ENCODE results near the gene ITPK1.
"Not testable (repeated sequence)": the region's sequence is repeated elsewhere in the genome, so short reads cannot be mapped to it uniquely, and the experiment has no call there.

Gene ITPK1

DNA sequence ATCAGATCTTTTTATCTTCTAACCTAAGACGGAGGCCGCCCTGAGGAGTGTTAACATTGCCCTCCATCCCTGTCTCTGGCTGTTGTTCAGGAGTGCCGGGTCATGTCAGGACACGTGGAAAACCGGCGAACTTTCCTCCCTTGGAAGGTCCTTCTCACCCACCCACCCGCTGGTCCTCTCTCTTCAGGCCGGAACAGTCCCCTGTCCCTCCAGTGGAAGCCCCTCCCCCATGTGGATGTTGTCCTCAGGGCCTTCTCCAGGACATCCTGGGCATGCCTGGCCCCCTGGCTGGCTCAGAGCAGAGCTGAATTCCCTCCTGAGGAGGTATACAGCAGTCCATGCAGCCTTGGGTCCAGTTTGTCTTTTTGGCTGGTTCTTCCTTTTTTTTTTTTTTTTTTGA is 20.3 kb upstream of the ITPK1 start:
- Histone ChIP-seq H3K79me2 (ENCODE audit: insufficient read depth, low read depth) (no peaks in the 10 kb centered on the region), H3K27me3 (ENCODE audit: insufficient read depth, low read depth) (no peaks in the 10 kb centered on the region), H3K9ac (no peak overlapping the region), H3K36me3 (ENCODE audit: insufficient read depth) (no peaks in the 10 kb centered on the region), H2AFZ (ENCODE audit: low read depth) (no peak overlapping the region), H3K4me1 (ENCODE audit: low read depth, poor library complexity, severe bottlenecking) (peaks cover 15% of the 10 kb centered on the region), H3K4me2 (no peak overlapping the region), H3K4me3 (IDR thresholded peaks at IDR 0.05; ENCODE audit: insufficient read depth, low read depth, low read length) (no peak overlapping the region), H3K27ac (no peak overlapping the region), H4K20me1 (ENCODE audit: insufficient read depth) (no peaks in the 10 kb centered on the region)
- TF ChIP-seq, protein P1, sequence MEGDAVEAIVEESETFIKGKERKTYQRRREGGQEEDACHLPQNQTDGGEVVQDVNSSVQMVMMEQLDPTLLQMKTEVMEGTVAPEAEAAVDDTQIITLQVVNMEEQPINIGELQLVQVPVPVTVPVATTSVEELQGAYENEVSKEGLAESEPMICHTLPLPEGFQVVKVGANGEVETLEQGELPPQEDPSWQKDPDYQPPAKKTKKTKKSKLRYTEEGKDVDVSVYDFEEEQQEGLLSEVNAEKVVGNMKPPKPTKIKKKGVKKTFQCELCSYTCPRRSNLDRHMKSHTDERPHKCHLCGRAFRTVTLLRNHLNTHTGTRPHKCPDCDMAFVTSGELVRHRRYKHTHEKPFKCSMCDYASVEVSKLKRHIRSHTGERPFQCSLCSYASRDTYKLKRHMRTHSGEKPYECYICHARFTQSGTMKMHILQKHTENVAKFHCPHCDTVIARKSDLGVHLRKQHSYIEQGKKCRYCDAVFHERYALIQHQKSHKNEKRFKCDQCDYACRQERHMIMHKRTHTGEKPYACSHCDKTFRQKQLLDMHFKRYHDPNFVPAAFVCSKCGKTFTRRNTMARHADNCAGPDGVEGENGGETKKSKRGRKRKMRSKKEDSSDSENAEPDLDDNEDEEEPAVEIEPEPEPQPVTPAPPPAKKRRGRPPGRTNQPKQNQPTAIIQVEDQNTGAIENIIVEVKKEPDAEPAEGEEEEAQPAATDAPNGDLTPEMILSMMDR (conservative IDR thresholded peaks at IDR 0.05; ENCODE audit: low read depth, low read length) = no peak

DNA sequence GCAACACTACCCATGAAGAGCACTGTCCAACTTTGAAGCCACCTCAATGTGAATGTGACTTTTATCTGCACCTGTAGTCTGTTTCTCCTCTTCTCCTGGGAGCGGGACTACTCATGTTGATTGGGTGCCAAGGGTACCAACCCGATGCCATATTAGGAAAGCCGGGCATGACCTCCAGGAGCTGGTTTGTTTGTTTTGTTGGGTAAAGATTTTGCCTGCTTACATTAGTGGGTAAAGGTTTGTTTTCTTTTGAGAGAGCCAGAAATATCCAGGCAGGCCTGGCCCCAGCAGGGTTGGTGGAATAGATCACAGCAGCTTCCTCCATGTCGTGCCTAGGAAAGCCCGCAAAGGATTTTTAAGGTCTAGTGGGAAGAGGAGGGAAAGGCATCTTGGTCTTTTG is 19.7 kb upstream of the ITPK1 start:
- H3K36me3 ChIP-seq (ENCODE audit: insufficient read depth) = no peaks in the 10 kb centered on the region
- H3K9ac ChIP-seq = no peak overlapping the region
- H3K79me2 ChIP-seq (ENCODE audit: insufficient read depth, low read depth) = no peaks in the 10 kb centered on the region
- H3K4me3 ChIP-seq (IDR thresholded peaks at IDR 0.05; ENCODE audit: insufficient read depth, low read depth, low read length) = no peak overlapping the region
- TF ChIP-seq, protein P1 (conservative IDR thresholded peaks at IDR 0.05; ENCODE audit: low read depth, low read length) = no peak
- no peaks in the 10 kb centered on the region for H3K27me3 ChIP-seq (ENCODE audit: insufficient read depth, low read depth)
- no peak overlapping the region for H2AFZ ChIP-seq (ENCODE audit: low read depth)
- H3K4me1 ChIP-seq (ENCODE audit: low read depth, poor library complexity, severe bottlenecking) = peaks cover 15% of the 10 kb centered on the region
- H3K4me2 ChIP-seq = no peak overlapping the region
- no peak overlapping the region for H3K27ac ChIP-seq
- no peaks in the 10 kb centered on the region for H4K20me1 ChIP-seq (ENCODE audit: insufficient read depth)

DNA sequence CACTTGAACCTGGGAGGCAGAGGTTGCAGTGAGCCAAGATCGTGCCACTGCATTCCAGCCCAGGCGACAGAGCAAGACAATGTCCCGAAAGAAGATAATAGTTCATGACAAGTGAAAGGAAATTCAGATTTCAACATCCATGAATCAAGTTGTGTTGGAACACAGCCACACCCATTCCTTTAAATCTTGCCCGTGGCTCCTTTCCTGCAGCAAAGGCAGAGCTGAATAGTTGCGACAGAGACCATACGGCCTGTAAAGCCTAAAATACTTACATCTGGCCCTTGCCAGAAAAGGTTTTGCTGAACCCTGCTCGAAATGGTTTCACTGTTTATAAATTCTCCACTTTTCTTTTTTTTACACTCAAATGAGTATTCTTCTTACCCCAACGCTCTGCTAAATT is 17.7 kb upstream of the ITPK1 start:
- Histone ChIP-seq H3K27me3 (ENCODE audit: insufficient read depth, low read depth) (no peaks in the 10 kb centered on the region), H3K36me3 (ENCODE audit: insufficient read depth) (no peaks in the 10 kb centered on the region), H3K4me2 (no peak overlapping the region), H3K27ac (no peak overlapping the region), H2AFZ (ENCODE audit: low read depth) (no peak overlapping the region), H3K9ac (no peak overlapping the region), H4K20me1 (ENCODE audit: insufficient read depth) (no peaks in the 10 kb centered on the region), H3K4me3 (IDR thresholded peaks at IDR 0.05; ENCODE audit: insufficient read depth, low read depth, low read length) (no peak overlapping the region), H3K79me2 (ENCODE audit: insufficient read depth, low read depth) (no peaks in the 10 kb centered on the region), H3K4me1 (ENCODE audit: low read depth, poor library complexity, severe bottlenecking) (peaks cover 11% of the 10 kb centered on the region)
- TF ChIP-seq, protein P1 (conservative IDR thresholded peaks at IDR 0.05; ENCODE audit: low read depth, low read length) = no peak

DNA sequence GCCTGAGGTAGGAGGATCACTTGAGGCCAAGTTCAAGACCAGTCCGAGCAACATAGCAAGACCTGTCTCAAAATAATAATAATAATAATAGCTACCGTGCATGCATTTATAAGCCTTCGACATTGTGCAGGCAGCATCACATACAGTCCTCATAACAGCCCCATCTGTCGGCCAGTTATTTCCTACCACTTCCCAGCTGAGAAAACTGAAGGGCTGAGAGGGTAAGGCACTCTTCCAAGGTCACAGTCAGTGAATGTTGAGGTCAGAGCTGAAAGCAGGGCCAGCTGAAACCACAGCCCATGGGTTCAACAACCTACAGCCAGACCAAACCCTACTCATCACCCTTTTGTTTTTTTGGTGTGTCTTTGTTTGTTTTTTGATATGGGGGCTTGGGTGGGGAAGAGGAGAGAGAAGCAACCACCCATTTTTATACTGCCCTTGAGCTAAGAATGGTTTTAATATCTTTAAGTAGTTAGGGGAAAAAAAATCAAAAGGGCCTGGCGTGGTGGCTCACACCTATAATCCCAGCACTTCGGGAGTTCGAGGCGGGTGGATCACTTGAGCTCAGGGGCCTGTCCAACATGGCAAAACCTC is 16.8 kb upstream of the ITPK1 start:
- TF ChIP-seq, protein P1 (conservative IDR thresholded peaks at IDR 0.05; ENCODE audit: low read depth, low read length) = peak; percentile 36; the same call in 1 of the 2 replicates
- Histone ChIP-seq H3K27me3 (ENCODE audit: insufficient read depth, low read depth) (no peaks in the 10 kb centered on the region), H3K27ac (no peak overlapping the region), H3K79me2 (ENCODE audit: insufficient read depth, low read depth) (no peaks in the 10 kb centered on the region), H2AFZ (ENCODE audit: low read depth) (no peak overlapping the region), H4K20me1 (ENCODE audit: insufficient read depth) (no peaks in the 10 kb centered on the region), H3K4me1 (ENCODE audit: low read depth, poor library complexity, severe bottlenecking) (peaks cover 11% of the 10 kb centered on the region), H3K36me3 (ENCODE audit: insufficient read depth) (no peaks in the 10 kb centered on the region), H3K4me2 (no peak overlapping the region), H3K4me3 (IDR thresholded peaks at IDR 0.05; ENCODE audit: insufficient read depth, low read depth, low read length) (no peak overlapping the region), H3K9ac (no peak overlapping the region)

DNA sequence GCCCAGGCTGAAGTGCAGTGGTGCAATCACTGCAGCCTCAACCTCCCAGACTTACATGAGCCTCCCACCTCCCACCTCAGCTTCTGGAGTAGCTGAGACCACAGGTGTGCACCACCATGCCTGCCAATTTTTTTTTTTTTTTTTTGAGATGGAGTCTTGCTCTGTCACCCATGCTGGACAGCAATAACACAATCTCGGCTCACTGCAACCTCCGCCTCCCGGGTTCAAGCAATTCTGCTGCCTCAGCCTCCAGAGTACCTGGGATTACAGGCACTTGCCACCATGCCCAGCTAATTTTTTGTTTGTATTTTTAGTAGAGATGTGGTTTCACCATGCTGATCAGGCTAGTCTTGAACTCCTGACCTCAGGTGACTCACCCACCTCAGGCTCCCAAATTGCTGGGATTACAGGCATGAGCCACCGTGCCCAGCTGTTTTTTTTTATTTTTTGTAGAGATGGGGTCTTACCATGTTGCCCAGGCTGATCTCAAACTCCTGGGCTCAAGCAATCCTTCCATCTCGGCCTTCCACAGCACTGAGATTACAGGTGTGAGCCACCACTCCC is 15.6 kb upstream of the ITPK1 start:
- peaks cover 11% of the 10 kb centered on the region for H3K4me1 ChIP-seq (ENCODE audit: low read depth, poor library complexity, severe bottlenecking)
- H3K4me2 ChIP-seq; H3K4me3 ChIP-seq (IDR thresholded peaks at IDR 0.05; ENCODE audit: insufficient read depth, low read depth, low read length); H3K9ac ChIP-seq; H4K20me1 ChIP-seq (ENCODE audit: insufficient read depth); H3K79me2 ChIP-seq (ENCODE audit: insufficient read depth, low read depth); H3K27ac ChIP-seq; H3K27me3 ChIP-seq (ENCODE audit: insufficient read depth, low read depth); H2AFZ ChIP-seq (ENCODE audit: low read depth); H3K36me3 ChIP-seq (ENCODE audit: insufficient read depth): not testable (repeated sequence)

Data from KMS-11 (cell line).